ENCODE measurements around the gene THBD. TPM values are rescaled to one million over a fixed set of nuclear protein-coding genes. Genes with fewer than 3 reads are reported as not detected.

The THBD gene
- total RNA-seq, 1 donor from 2014 or later, result 11.8 TPM

DNA sequence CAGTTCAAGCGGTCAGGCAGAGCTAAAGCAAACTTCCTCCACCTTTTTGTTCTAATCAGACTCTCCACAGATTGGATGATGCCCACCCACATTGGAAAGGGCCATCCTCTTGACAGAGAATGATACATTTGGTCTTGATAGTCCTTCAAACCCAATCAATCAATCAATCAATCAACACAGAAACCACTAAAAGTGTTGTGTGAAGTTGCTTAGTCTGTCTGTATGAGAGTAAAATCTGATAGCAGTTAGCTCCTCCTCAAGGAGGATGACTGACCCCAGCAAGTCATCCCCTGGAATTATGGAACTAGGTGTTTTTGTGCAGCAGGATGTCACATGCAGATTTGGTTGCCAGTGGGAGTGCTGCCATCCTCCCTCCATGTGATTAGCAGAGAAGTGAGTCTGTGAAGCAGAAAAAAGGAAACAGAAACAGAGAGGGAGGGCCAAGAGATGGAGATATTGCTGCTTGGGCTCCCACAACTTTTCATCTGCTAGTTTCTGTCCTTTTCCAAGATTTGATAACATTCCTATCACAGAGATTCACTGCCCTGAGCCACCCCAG lies 46.3 kb downstream of the THBD start:
- no peak for ATAC-seq (ENCODE audit: poor library complexity)
- intact Hi-C loops (cut with DNase I), result no loop called here
- DNase-seq, result no peak

- ATAC-seq (ENCODE audit: poor library complexity) (no peak), DNase-seq (no peak)
- intact Hi-C loops (cut with DNase I), result no loop called here
Measured at GRCh38 chr20:23002276-23002675, 47.2 kb downstream of the THBD start.

DNA sequence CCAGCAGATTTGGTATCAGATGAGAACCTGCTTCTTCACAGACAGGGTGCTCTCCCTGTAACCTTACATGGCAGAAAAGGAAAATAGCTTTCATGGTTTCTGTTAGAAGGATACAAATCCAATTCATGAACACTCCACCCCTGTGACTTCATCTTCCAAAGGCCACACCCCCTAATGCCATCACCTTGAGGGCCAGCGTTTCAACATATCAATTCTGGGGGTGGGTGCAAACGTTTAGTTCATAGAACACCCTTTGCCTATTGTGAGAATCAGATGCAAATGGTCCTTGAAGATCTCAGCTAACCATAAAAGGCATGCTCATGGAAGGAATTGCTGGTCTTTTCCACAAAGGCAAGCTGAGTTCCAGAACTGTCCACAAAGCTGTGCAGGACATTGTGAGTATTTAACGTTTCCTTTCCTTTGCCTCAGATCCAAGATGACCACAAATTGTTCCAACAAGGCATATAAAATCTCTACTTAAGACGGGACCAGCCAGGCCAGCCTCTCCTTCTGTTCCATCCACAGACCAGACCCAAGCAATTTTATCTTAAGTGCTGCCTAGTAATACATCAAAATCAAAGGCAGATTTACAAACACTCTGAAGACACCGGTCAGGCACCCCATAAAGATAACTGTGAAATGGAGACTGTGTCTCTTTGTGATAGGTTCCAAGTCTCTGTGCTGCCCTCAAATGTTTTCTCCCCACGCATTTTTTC lies 49.1 kb downstream of the THBD start:
- DNase-seq (no peak), ATAC-seq (ENCODE audit: poor library complexity) (no peak)
- intact Hi-C loops (cut with DNase I), result no loop called here

- intact Hi-C loops (cut with DNase I), result no loop called here
- no peak for ATAC-seq (ENCODE audit: poor library complexity)
- no peak for DNase-seq
Measured at GRCh38 chr20:22999756-23000155, 49.7 kb downstream of the THBD start.

- no peak for ATAC-seq (ENCODE audit: poor library complexity)
- no peak for DNase-seq
- intact Hi-C loops (cut with DNase I), result no loop called here
Measured at GRCh38 chr20:22998476-22998875, 51.0 kb downstream of the THBD start.

- no peak for DNase-seq
- intact Hi-C loops (cut with DNase I), result no loop called here
- no peak for ATAC-seq (ENCODE audit: poor library complexity)
Measured at GRCh38 chr20:22995923-22996322, 53.5 kb downstream of the THBD start.

Other genes starting within 250 kb of the THBD start
- gene SSTR4, start 14.4 kb downstream of the THBD start, total RNA-seq, result not detected
- gene CD93, start 36.7 kb upstream of the THBD start, total RNA-seq, result 37.0 TPM